ENCODE results near the gene CAPZB.

CAPZB gene

GRCh38 chr1:19496527-19496874 is 11.2 kb upstream of the CAPZB start:
- DNase-seq (ENCODE audit: low read depth): no peak
- no peaks in the 10 kb centered on the region for H3K27me3 ChIP-seq (replicated peaks; ENCODE audit: control insufficient read depth, insufficient read depth, low read length)
- peaks cover 5% of the 10 kb centered on the region for H3K4me1 ChIP-seq (ENCODE audit: control insufficient read depth, insufficient read depth, low read length)
- no peaks in the 10 kb centered on the region for H3K36me3 ChIP-seq (ENCODE audit: control insufficient read depth, insufficient read depth, low read length, severe bottlenecking)
- no peaks in the 10 kb centered on the region for H3K9me3 ChIP-seq (ENCODE audit: control insufficient read depth, low read length)
- no peak overlapping the region for H3K9ac ChIP-seq (ENCODE audit: low read length)
- H3K4me3 ChIP-seq (ENCODE audit: low read length): no peak overlapping the region

GRCh38 chr1:19495799-19496526 is 10.6 kb upstream of the CAPZB start:
- DNase-seq (ENCODE audit: low read depth): peak; percentile 37
- Histone ChIP-seq H3K27me3 (replicated peaks; ENCODE audit: control insufficient read depth, insufficient read depth, low read length) (no peaks in the 10 kb centered on the region), H3K9ac (ENCODE audit: low read length) (no peak overlapping the region), H3K4me3 (ENCODE audit: low read length) (no peak overlapping the region), H3K36me3 (ENCODE audit: control insufficient read depth, insufficient read depth, low read length, severe bottlenecking) (no peaks in the 10 kb centered on the region), H3K4me1 (ENCODE audit: control insufficient read depth, insufficient read depth, low read length) (peaks cover 5% of the 10 kb centered on the region), H3K9me3 (ENCODE audit: control insufficient read depth, low read length) (no peaks in the 10 kb centered on the region)

GRCh38 chr1:19495000-19495656 is 9.8 kb upstream of the CAPZB start:
- peaks cover 5% of the 10 kb centered on the region for H3K4me1 ChIP-seq (ENCODE audit: control insufficient read depth, insufficient read depth, low read length)
- no peak for DNase-seq (ENCODE audit: low read depth)
- no peaks in the 10 kb centered on the region for H3K36me3 ChIP-seq (ENCODE audit: control insufficient read depth, insufficient read depth, low read length, severe bottlenecking)
- no peaks in the 10 kb centered on the region for H3K27me3 ChIP-seq (replicated peaks; ENCODE audit: control insufficient read depth, insufficient read depth, low read length)
- no peaks in the 10 kb centered on the region for H3K9me3 ChIP-seq (ENCODE audit: control insufficient read depth, low read length)
- H3K9ac ChIP-seq (ENCODE audit: low read length): no peak overlapping the region
- no peak overlapping the region for H3K4me3 ChIP-seq (ENCODE audit: low read length)

DNA sequence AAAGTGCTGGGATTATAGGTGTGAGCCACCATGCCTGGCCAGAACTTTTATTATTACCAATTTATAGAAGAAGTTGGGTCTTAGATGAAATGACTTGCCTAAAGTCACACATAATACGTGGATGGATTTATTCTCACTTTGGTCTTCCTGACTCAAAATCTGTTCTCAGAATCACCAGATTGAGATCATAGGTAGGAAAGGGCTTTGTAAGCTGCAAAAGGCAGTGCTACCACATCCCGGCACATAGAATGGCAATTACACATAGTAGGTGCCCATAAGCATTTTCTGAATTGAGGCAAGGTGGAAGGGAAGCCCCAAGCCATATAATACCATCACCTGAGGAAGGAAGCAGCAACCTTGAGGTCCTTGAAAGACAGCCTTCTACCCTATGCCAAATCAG is 8.2 kb upstream of the CAPZB start:
- no peak for DNase-seq (ENCODE audit: low read depth)
- no peak overlapping the region for H3K4me3 ChIP-seq (ENCODE audit: low read length)
- peaks cover 5% of the 10 kb centered on the region for H3K4me1 ChIP-seq (ENCODE audit: control insufficient read depth, insufficient read depth, low read length)
- no peaks in the 10 kb centered on the region for H3K36me3 ChIP-seq (ENCODE audit: control insufficient read depth, insufficient read depth, low read length, severe bottlenecking)
- no peaks in the 10 kb centered on the region for H3K27me3 ChIP-seq (replicated peaks; ENCODE audit: control insufficient read depth, insufficient read depth, low read length)
- H3K9me3 ChIP-seq (ENCODE audit: control insufficient read depth, low read length): no peaks in the 10 kb centered on the region
- no peak overlapping the region for H3K9ac ChIP-seq (ENCODE audit: low read length)

- DNase-seq (ENCODE audit: low read depth): no peak
- no peaks in the 10 kb centered on the region for H3K27me3 ChIP-seq (replicated peaks; ENCODE audit: control insufficient read depth, insufficient read depth, low read length)
- H3K9ac ChIP-seq (ENCODE audit: low read length): no peak overlapping the region
- no peak overlapping the region for H3K4me3 ChIP-seq (ENCODE audit: low read length)
- H3K9me3 ChIP-seq (ENCODE audit: control insufficient read depth, low read length): no peaks in the 10 kb centered on the region
- no peaks in the 10 kb centered on the region for H3K36me3 ChIP-seq (ENCODE audit: control insufficient read depth, insufficient read depth, low read length, severe bottlenecking)
- H3K4me1 ChIP-seq (ENCODE audit: control insufficient read depth, insufficient read depth, low read length): peaks cover 20% of the 10 kb centered on the region
Observed at GRCh38 chr1:19489996-19490395, 4.7 kb upstream of the CAPZB start.

GRCh38 chr1:19488136-19488535 is 2.8 kb upstream of the CAPZB start:
- H3K4me1 ChIP-seq (ENCODE audit: control insufficient read depth, insufficient read depth, low read length): peaks cover 27% of the 10 kb centered on the region
- peaks cover 4% of the 10 kb centered on the region for H3K36me3 ChIP-seq (ENCODE audit: control insufficient read depth, insufficient read depth, low read length, severe bottlenecking)
- DNase-seq (ENCODE audit: low read depth): no peak
- no peaks in the 10 kb centered on the region for H3K9me3 ChIP-seq (ENCODE audit: control insufficient read depth, low read length)
- no peaks in the 10 kb centered on the region for H3K27me3 ChIP-seq (replicated peaks; ENCODE audit: control insufficient read depth, insufficient read depth, low read length)
- H3K4me3 ChIP-seq (ENCODE audit: low read length): no peak overlapping the region
- peak overlapping the region; percentile 74 for H3K9ac ChIP-seq (ENCODE audit: low read length)

DNA sequence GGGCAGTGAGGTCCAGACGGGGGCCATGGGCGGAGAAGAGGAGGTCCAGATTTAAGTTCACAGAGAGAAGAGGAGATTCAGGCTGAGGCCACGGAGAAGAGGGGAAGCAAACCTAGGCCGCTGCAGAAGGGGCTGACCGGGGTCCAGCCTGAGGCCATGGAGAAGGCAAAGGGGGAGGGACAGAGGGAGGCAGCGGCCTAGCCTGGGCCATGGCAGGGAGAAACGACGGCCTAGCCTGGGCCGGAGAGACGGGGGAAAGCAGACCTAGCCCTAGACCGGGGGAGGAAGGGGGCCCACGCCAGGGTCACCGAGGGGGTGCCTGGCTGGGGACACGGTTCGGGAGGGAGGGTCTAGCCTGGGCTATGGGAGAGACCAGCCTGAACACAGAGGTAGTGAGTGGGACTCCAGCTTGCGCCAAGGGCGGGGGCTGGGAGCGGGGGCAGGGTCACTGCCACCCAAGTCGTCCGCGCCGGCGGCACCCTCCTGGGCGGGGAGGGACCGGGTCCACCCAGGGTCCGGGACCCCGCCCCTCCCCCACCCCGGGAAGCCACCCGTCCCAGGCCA is 459 bp downstream of the CAPZB start:
- H3K4me3 ChIP-seq (ENCODE audit: low read length): peak overlapping the region; percentile 96
- DNase-seq (ENCODE audit: low read depth): peak; percentile 54
- peaks cover 4% of the 10 kb centered on the region for H3K36me3 ChIP-seq (ENCODE audit: control insufficient read depth, insufficient read depth, low read length, severe bottlenecking)
- H3K4me1 ChIP-seq (ENCODE audit: control insufficient read depth, insufficient read depth, low read length): peaks cover 49% of the 10 kb centered on the region
- no peaks in the 10 kb centered on the region for H3K27me3 ChIP-seq (replicated peaks; ENCODE audit: control insufficient read depth, insufficient read depth, low read length)
- peak overlapping the region; percentile 99 for H3K9ac ChIP-seq (ENCODE audit: low read length)
- H3K9me3 ChIP-seq (ENCODE audit: control insufficient read depth, low read length): no peaks in the 10 kb centered on the region

GRCh38 chr1:19484338-19484797 is 971 bp downstream of the CAPZB start:
- peaks cover 54% of the 10 kb centered on the region for H3K4me1 ChIP-seq (ENCODE audit: control insufficient read depth, insufficient read depth, low read length)
- peak overlapping the region; percentile 96 for H3K4me3 ChIP-seq (ENCODE audit: low read length)
- peak; percentile 53 for DNase-seq (ENCODE audit: low read depth)
- H3K9me3 ChIP-seq (ENCODE audit: control insufficient read depth, low read length): no peaks in the 10 kb centered on the region
- H3K9ac ChIP-seq (ENCODE audit: low read length): peak overlapping the region; percentile 99
- no peaks in the 10 kb centered on the region for H3K27me3 ChIP-seq (replicated peaks; ENCODE audit: control insufficient read depth, insufficient read depth, low read length)
- H3K36me3 ChIP-seq (ENCODE audit: control insufficient read depth, insufficient read depth, low read length, severe bottlenecking): peaks cover 4% of the 10 kb centered on the region

DNA sequence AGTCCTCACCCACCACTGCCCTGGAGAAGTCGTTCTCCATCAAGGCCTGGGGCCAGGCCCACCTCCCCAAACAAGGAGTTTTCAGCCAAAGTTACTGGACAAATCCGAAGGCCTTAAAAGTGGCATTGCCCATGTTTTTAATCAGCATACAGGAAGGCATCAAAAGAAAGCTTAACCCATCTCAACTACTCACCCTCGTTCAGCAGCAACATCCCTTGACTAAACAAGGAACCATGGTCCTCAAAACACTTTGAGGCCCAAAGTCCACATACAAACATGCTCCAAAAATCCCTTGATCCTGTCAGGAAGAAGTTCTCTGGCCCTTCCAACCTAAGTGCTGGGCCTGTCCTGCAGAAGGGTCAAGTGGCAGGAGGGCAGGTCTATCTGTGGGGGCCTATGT is 1.6 kb downstream of the CAPZB start:
- H3K27me3 ChIP-seq (replicated peaks; ENCODE audit: control insufficient read depth, insufficient read depth, low read length): no peaks in the 10 kb centered on the region
- H3K36me3 ChIP-seq (ENCODE audit: control insufficient read depth, insufficient read depth, low read length, severe bottlenecking): peaks cover 4% of the 10 kb centered on the region
- no peaks in the 10 kb centered on the region for H3K9me3 ChIP-seq (ENCODE audit: control insufficient read depth, low read length)
- H3K4me3 ChIP-seq (ENCODE audit: low read length): peak overlapping the region; percentile 96
- DNase-seq (ENCODE audit: low read depth): no peak
- peaks cover 56% of the 10 kb centered on the region for H3K4me1 ChIP-seq (ENCODE audit: control insufficient read depth, insufficient read depth, low read length)
- H3K9ac ChIP-seq (ENCODE audit: low read length): peak overlapping the region; percentile 99

DNA sequence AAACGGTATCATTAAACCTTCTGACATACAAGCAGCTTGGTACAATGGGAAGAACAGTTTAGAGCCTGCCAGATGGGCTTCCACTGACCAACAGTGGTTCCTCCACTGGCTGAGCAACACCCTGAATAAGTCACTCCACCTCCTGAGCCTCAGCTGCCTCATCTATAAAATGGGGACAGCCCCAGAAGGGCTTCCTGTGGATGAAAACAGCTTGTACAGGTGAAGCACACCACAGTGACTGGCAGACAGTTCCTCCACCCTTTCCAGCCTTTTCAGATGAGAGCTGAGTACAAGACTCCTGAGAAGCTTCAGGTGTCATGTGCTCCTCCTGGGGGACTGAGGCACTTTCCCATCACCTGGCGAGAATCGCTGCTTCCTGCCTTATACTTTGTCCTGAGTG is 2.1 kb downstream of the CAPZB start:
- Histone ChIP-seq H3K27me3 (replicated peaks; ENCODE audit: control insufficient read depth, insufficient read depth, low read length) (no peaks in the 10 kb centered on the region), H3K36me3 (ENCODE audit: control insufficient read depth, insufficient read depth, low read length, severe bottlenecking) (peaks cover 4% of the 10 kb centered on the region), H3K4me3 (ENCODE audit: low read length) (peak overlapping the region; percentile 96), H3K9ac (ENCODE audit: low read length) (peak overlapping the region; percentile 99), H3K9me3 (ENCODE audit: control insufficient read depth, low read length) (no peaks in the 10 kb centered on the region), H3K4me1 (ENCODE audit: control insufficient read depth, insufficient read depth, low read length) (peaks cover 56% of the 10 kb centered on the region)
- DNase-seq (ENCODE audit: low read depth): no peak

GRCh38 chr1:19481826-19482398 is 3.4 kb downstream of the CAPZB start:
- H3K27me3 ChIP-seq (replicated peaks; ENCODE audit: control insufficient read depth, insufficient read depth, low read length): no peaks in the 10 kb centered on the region
- no peak overlapping the region for H3K4me3 ChIP-seq (ENCODE audit: low read length)
- DNase-seq (ENCODE audit: low read depth): no peak
- H3K36me3 ChIP-seq (ENCODE audit: control insufficient read depth, insufficient read depth, low read length, severe bottlenecking): peaks cover 10% of the 10 kb centered on the region
- H3K9me3 ChIP-seq (ENCODE audit: control insufficient read depth, low read length): no peaks in the 10 kb centered on the region
- no peak overlapping the region for H3K9ac ChIP-seq (ENCODE audit: low read length)
- peaks cover 54% of the 10 kb centered on the region for H3K4me1 ChIP-seq (ENCODE audit: control insufficient read depth, insufficient read depth, low read length)
